ENCODE results near the gene SLA2. TPM values are rescaled to one million over a fixed set of nuclear protein-coding genes. Genes with fewer than 3 reads are reported as not detected.
A peak's percentile ranks its signal among the peaks of the same experiment; 100 is the strongest.

The SLA2 gene
- total and polyA plus RNA-seq, 3 donors from 2014 or later: 0.47 to 1.1 (median 0.87) TPM

DNA sequence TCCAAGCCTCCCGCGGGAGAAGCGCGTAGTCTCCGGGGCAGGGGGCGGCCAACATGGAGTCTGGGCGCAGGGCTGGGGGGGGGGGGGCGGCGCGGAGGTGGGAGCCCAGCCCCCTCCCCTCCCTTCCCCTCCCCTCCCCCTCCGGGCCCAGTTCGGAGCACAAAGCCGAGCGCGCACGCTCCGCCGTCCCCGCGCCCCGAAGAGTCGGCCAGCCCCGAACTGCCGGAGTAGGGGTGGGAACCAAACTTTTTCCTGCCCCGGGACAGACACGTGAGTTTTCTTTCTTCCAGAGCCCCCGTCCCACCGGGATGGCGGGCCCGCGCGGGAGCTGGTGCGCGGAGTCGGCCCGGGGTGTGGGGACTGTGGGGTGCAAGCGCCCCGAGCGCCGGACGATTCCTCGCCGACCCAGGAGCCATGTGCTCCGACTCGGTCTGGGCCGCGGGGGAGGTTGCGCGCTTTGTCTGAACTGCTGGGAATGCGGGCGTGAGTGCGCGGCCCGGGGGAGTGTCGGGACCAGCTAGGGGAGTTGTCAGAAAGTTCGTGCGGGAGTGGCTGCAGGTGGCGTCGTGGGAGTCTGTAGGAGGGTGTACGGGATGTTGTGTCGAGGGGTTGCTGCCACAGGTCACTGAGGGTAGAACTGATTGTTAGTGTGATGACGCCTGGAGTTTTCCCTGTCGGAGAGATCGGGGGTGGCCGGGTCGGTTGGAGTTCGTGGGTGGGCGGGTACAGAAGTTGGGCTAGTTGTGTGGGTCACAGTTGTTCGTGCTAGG lies 71.4 kb downstream of the SLA2 start:
- peak overlapping the region; percentile 89 to 97 for H3K4me3 ChIP-seq
- no peaks in the 10 kb centered on the region for H3K36me3 ChIP-seq (ENCODE audit: low read depth, missing control alignments)
- H3K4me1 ChIP-seq: peaks cover 37% of the 10 kb centered on the region
- intact Hi-C loops (cut with DNase I; ENCODE audit: low total_unique reads): loop anchor here (5.0 kb wide), 1 partner anchor 33 kb away; the partner anchor contains the start of gene RAB5IF
- WGBS, 2 donors: 0% methylated on average over 13 to 57 of the region's 69 CpGs
- peak overlapping the region; percentile 93 for H3K27ac ChIP-seq
- peak; percentile 83 for DNase-seq
- H3K27me3 ChIP-seq: no peaks in the 10 kb centered on the region
- H3K9me3 ChIP-seq: no peaks in the 10 kb centered on the region
- TF ChIP-seq POLR2A (IDR thresholded peaks at IDR 0.05): no peak
- TF ChIP-seq, protein P1, sequence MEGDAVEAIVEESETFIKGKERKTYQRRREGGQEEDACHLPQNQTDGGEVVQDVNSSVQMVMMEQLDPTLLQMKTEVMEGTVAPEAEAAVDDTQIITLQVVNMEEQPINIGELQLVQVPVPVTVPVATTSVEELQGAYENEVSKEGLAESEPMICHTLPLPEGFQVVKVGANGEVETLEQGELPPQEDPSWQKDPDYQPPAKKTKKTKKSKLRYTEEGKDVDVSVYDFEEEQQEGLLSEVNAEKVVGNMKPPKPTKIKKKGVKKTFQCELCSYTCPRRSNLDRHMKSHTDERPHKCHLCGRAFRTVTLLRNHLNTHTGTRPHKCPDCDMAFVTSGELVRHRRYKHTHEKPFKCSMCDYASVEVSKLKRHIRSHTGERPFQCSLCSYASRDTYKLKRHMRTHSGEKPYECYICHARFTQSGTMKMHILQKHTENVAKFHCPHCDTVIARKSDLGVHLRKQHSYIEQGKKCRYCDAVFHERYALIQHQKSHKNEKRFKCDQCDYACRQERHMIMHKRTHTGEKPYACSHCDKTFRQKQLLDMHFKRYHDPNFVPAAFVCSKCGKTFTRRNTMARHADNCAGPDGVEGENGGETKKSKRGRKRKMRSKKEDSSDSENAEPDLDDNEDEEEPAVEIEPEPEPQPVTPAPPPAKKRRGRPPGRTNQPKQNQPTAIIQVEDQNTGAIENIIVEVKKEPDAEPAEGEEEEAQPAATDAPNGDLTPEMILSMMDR (IDR thresholded peaks at IDR 0.05): no peak

DNA sequence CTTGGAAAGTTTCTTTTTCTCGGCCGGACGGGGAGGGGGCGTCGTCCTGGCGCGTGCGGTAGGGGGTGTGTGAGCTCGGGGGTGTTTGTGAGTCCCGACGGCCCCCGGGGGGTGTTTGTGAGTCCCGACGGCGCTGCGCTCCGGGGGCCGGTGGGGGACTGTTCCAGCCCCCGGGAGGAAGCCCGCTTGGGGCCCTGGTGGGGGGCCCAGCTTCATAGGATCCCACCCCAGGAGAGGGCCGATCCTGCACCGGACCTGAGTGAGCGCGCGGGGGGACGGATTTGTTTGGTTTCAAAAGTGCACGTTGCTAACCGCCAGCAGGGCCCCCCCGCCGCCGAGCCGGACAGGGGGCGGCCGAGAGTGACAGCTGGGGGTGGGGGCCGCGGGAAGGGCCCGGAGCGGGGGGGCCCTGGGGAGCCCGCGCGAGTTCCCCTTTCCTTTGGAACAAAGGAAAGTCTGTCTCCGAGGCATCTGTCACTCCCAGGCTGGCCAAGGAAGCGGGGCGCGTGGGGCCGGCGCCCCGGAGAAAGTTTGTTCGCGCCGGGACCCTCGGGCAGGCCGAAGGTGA lies 72.1 kb downstream of the SLA2 start:
- TF ChIP-seq, protein P1 (IDR thresholded peaks at IDR 0.05): no peak
- TF ChIP-seq POLR2A (IDR thresholded peaks at IDR 0.05): no peak
- no peaks in the 10 kb centered on the region for H3K9me3 ChIP-seq
- no peak for DNase-seq
- H3K36me3 ChIP-seq (ENCODE audit: low read depth, missing control alignments): no peaks in the 10 kb centered on the region
- H3K4me1 ChIP-seq: peaks cover 34% of the 10 kb centered on the region
- peak overlapping the region; percentile 89 to 97 for H3K4me3 ChIP-seq
- peak overlapping the region; percentile 93 for H3K27ac ChIP-seq
- no peaks in the 10 kb centered on the region for H3K27me3 ChIP-seq
- WGBS, 2 donors: 0% methylated on average over 41 of the region's 53 CpGs; no CpG with 5 or more reads in 1 of the 2 donors
- intact Hi-C loops (cut with DNase I; ENCODE audit: low total_unique reads): loop anchor here (5.0 kb wide), 1 partner anchor 33 kb away; the partner anchor contains the start of gene RAB5IF

DNA sequence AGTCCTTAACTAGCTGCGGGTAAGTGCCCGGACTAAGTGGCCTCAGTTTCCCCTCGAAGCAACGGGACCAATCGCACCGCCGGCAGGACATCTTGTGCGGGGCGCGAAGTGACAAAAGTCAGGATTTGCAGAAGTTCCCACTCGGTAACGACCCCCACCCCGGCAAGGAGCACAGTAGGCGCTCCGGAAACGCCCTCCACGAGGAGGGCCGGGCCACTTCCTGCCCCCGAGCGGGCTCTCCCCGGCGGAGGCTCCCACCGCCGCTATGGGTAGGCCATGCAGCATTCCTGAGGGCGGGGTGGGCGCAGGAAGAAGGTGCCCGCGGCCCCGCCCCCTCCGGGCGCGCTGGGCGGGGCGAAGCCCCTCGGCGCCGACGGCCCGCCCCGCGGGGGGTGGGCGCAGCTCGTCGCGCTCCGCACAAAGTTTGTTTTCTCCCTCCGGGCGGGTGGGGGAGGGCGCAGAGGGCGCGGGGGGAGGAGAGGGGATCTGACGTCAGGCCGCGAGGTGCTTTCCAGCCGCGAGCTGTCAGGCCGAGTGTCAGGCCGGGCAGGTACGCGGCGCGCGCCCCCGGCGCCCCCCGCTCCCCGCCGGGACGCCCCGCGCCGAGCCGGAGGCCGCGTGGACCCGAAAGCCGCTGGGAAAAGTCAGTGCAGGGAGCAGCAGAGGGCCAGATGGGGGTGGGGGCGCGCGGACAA lies 72.7 kb downstream of the SLA2 start, which contains the start of gene TGIF2:
Gene TGIF2, plus strand, starts transcription at position 495 of the 695 bp plus-strand sequence. CDS start 5,178 bp downstream, outside the sequence.
- 0 to 3% methylated on average over 7 to 58 of the region's 80 CpGs for WGBS, 2 donors
- Histone ChIP-seq H3K4me3 (peak within 1 kb of the TSS; percentile 89 to 97), H3K9me3 (no peaks in the 10 kb centered on the region), H3K27me3 (no peaks in the 10 kb centered on the region), H3K4me1 (peaks cover 34% of the 10 kb centered on the region), H3K27ac (peak within 1 kb of the TSS; percentile 93), H3K36me3 (ENCODE audit: low read depth, missing control alignments) (no peaks in the 10 kb centered on the region)
- intact Hi-C loops (cut with DNase I; ENCODE audit: low total_unique reads): loop anchor here (5.0 kb wide), 1 partner anchor 34 kb away; the partner anchor contains the start of gene RAB5IF
- DNase-seq: peak; percentile 92
- TF ChIP-seq, protein P1 (IDR thresholded peaks at IDR 0.05): no peak
- no peak for TF ChIP-seq POLR2A (IDR thresholded peaks at IDR 0.05)

DNA sequence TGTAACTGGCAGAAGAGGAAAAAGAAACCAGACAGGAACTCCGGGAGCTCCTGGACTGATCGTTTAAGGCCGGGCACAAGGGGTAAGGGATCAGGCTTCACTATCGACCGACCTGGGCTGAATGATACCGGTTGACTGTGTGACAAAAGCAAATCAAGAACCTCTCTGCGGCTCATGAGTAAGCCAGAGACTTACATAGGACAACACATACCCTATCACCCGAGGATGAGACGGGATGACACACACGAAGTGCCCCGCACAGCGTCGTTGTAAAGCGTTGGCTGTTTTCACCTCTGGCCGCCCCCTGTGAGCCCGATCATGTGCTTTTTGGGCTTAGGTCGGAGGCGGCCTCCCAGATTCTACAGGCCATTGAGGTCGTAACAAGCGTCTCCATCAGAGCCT lies 73.3 kb downstream of the SLA2 start:
- H3K4me1 ChIP-seq: peaks cover 34% of the 10 kb centered on the region
- H3K36me3 ChIP-seq (ENCODE audit: low read depth, missing control alignments): no peaks in the 10 kb centered on the region
- no peak for TF ChIP-seq POLR2A (IDR thresholded peaks at IDR 0.05)
- TF ChIP-seq, protein P1 (IDR thresholded peaks at IDR 0.05): no peak
- no peaks in the 10 kb centered on the region for H3K27me3 ChIP-seq
- peak overlapping the region; percentile 28 to 93 for H3K27ac ChIP-seq
- intact Hi-C loops (cut with DNase I; ENCODE audit: low total_unique reads): loop anchor here (5.0 kb wide), 1 partner anchor 35 kb away; the partner anchor contains the start of gene RAB5IF
- H3K9me3 ChIP-seq: no peaks in the 10 kb centered on the region
- peak; percentile 38 for DNase-seq
- peak overlapping the region; percentile 89 to 97 for H3K4me3 ChIP-seq
- WGBS, 2 donors: 13 to 19% methylated on average over 10 to 20 of the region's 20 CpGs
